Fibroblast of skin of scalp (primary cell): ENCODE results near the gene RTL5.
A peak's percentile ranks its signal among the peaks of the same experiment; 100 is the strongest.

Experiments used
- DNase-seq: peaks from one replicate; pipeline ENCODE4 v3.0.0-alpha.2; 2013

The RTL5 gene

DNA sequence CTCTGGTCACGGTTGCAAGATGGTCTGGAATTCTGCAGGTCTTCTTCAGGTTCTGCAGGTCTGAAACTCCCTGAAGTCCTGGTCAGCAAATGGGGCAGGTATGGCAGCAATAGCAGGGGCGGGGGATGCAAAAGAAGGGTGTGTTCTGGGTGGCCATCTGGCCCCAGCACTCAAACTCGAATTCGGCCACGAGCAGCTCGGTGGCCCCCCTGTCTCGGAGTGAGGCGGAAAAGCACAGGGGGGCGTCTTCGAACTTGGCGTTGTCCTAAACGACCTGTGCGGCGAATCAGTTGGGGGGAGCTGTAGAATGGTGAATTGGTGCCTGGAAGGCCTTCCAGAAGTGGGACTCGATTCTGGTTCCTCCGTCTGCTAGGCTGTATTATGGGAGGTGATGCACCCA is 2.1 kb downstream of the RTL5 start:
- no peak for DNase-seq

DNA sequence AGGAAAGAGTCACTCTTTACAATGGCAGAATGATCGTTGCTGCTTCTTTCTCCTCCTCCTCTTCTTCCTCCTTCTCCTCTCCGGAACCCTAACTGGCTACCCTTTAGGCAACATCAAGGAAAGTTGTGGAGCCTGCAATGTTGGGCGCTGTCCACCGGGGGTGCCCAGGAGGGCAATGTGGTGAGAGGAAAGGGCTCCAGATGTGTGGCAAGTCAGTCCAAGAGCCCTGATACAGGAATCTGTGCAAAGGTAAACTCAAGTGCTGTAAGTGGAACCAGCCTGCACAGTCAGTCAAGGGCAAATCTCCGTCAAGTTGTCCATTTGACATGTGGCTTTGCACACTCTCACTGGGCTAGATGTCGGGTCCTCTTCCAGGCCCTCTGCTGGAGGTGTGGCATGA is 2.8 kb downstream of the RTL5 start:
- DNase-seq, result no peak

DNA sequence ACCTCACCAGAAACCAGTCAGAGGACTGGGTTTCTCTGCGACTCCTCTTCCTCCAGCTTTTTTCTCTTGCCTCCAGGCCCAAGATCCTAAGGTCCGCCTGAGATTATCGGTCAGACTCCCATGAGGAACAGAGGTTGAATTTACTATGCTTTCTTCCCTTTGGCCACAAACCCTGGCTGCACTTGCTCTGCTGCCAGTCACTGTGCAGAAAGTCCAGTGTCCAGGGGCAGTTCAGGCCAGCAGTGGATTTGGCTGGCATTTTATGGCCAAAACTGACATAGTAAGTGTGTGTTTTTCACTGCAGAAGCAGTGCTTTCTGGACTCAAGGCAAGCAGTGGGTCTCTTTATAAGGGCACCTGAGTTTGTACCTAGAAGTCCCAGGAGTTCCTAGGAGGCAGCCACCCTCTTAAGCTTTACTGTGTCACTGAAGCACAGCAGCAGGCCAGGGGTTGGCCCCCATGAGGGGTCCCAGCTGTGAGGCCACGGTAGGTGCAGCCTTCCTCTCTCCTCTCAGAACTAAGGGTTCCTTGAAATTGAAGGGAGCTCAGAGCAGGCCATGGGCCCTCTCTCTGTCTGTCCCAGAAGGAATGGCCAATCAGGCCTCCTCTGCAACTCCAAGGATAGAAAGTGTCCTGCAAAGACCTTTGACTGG is 3.4 kb downstream of the RTL5 start:
- no peak for DNase-seq

DNA sequence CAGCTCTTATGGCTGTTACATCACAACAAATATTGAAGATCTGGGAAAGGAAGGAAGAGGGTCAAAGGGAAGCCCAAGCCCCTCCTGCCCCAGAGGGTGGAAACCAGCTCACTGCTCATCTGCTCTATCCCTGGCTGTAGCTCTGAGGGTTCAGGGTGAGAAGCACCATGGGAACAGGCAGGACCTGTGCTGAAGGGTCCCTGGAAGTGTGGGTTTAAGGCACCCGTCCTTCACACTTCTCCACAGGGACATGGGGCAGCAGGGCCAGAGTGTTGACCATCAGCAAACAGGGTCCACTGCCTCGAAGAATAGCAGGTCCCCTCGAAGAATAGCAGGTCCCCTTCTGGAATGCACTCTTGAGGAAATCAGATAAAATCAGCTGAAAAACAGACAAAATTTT is 4.4 kb downstream of the RTL5 start:
- DNase-seq, result no peak

DNA sequence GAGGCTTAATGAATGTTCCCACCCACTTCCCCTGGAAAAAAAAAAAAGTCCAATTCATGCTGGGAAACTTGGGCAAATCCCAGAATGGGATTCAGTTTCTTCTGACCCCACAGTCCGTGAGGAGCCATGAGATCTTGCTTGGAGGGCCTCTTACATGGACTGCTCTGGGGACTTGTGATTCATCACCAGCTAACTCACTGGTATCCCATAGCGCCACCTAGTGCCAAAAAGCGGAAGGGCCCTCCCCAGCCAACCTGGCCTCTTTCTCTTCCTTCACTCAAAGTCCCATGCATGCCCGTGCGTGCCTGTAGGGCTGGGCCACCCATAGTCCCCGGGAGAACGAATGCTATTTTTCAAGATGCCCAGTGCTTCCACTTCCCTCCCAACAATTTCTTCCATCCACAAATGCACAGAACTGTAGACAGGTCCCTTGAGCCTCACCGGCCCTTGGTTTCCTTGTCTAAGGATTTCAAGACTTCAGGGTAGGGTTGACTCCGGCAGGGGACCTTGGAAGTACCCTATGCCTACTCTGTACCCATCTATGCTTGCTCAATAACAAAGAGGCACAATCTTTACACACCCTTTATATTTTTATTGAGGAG is 5.1 kb downstream of the RTL5 start:
- DNase-seq, result peak; percentile 93

DNA sequence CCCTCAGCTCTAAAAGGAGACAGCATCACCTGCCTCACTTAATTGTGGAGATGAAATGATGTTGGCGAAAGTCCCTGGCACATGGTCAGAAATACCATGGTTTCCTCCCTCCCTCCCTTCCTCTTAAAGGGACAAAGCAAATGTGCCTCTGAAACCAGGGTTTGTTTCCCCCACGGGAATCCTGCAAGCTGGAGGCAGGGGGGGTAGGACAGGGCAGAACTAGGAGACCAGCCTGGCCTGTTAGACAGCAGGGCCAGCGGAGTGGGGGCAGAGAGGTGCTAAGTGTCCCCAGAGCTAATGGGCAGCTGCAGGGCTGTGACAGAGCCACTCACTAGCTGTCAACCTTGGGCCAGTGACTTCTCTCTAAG is 5.7 kb downstream of the RTL5 start:
- DNase-seq, result no peak

DNA sequence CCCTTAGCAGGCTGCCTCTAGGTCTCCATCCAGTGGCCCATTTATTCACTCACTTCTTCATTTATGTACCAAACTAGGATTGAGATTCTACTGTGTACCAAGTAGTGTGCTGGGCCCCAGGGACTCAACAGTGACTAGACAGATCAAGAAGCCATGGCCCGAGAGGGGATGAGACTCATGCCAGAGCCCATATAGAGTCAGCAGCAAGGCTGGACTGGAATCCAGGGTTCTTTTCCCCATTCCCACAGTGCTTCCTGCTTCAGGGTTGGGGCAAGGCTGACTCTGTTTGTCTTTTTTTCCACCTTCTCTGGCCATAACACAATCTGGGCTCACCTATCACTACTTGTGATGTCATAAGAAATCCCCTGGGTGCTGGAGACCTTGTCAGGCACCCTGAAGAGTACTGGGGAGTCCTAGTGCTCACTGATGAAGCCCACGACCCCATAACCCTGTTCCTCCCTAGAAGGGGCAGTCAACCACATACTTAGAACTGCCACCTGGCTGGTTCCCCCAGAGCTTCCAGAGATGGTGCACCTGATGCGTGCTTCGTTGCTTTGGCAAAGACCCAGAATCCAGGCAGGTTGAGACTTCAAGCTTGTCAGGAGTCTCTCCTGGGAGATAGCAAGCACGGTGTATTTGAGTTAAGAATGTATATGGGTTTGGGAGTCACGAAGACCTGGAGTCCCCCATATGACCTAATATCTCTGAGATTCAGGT is 6.2 kb downstream of the RTL5 start:
- no peak for DNase-seq

DNA sequence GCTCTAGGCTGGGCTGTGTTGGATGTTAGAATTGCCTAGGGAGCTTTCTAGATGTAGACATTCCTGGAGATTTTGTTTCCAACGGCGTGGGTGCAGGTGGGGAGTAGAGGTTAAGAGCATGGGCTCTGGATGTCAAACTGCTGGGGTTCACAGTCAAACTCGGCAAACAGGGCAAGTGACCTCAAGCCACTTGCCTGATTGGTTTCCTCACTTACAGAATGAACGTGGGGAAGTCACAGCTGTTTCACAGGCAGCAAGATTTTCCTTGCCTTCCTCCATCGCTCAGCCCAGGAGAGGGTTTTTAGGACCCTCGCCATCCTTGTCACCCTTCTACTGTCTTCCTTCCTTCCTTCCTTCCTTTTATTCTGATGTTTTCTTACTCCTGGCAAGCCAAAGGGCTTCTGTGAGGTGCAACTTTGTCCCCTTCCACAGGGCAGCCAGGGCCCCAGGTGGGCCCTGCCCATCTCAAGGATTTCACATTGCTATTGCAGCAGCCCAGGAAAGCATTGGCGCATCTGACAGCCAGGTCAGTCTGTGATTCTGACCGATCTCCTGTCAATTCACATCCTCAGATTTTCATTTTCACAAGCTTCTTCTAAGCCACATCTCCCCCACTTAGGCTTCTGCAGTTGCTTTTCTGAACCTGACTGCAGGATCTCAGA is 7.0 kb downstream of the RTL5 start:
- DNase-seq, result no peak

DNA sequence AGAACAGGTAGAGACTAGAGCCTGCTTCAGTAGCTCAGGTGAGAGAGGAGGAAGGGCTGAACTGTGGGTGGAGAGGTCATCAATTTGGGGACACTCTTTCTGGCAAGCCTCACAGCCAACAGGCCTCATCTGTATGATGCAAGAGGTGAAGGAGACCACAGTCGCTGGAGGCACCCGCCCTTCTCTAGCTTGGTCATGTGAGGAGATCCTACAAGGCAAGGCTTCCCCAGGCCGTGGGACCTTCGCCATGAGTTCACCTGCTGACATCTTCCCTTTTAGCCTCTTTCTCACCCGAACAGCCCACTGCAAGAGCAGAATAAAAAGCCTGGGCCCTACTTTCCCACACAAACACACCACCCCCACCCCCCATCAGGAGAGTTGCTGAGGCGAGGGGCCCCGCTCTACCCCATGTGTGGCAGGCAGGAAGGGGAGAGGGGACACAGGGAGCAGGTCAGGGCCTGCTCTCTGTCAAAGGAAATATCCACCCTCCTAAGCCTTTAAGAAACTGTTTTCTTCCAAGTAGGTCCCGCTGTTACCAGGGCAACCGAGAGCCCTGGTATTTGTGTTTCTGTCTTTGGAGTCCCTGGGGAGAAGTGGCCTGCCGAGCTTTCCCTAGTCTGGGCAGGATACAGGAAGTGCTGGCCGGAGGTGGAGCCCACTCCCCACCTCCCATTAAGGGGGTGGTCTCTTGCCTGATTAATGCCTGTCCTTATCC is 8.1 kb downstream of the RTL5 start:
- peak; percentile 82 for DNase-seq

DNA sequence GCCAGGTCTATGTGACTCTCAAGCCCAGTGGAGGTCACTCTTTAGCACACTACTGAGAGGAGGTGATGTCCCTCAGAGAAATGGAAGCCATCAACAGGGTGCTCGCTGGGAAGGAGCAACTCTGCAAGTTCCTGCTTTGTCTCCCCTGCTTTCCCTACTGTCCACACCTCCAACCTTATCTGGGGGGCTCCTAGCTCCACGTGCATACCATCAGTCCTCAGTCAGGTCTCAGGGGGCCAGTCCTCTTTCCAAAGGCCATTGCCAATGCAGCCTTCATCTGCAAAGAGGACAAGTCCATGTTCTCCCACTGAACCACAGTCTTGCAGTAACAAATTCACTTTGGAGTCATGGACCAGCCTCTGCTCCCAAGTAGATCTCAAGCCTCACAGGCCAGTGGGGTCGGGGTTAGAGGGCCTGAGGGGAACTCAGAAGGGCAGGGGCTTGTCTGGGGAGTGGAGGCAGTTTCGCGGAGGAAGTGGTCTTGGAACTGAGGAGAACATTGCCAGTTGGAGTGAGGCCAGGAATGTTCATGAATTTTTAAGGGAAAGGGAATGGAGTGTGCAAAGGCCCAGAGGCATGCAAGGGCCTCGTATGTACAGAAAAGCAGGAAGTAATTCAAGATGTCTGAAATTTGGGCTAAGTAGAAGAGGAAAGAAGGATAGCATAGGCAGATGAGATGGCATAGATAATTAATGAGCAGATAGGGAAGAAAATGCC is 8.9 kb downstream of the RTL5 start:
- no peak for DNase-seq

DNA sequence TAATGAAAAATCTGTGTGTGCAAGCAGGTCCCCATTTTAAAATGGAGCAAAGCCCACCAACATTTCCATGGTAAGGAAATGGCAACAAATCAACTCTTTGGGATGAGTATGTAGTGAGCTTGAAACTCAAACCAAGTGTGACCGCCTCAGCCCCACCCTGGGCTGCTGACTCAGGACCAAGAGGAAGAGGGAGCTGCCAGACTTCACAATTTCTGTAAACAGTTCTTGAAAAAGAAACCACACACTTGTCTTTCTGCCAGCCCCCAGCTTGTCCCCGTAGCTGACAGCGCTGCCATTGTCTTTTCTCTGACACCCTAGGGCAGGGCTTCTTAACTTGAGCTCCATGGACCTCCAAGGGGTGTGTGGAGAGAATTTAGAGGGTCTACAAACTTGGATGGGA is 10.3 kb downstream of the RTL5 start:
- peak; percentile 81 for DNase-seq

DNA sequence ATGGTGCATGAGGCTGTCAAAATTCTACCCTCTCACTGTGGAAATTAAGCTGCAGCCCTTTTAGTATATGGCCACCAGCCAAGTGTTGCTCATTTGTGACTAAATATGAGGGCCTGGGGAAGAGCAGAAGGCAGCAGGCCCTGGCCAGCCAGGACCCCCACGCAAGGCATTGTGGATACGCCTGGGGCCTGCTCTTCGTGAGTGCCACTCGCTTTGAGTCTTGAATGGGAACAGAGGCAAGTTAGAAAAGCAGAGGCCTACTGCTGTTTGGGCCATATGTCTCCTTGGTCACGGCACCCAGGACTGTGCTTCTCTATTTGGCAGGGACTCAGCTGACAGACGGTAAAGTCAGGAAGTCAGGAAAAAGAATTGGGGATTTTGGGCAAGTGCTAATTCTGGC is 10.9 kb downstream of the RTL5 start:
- DNase-seq, result no peak

DNA sequence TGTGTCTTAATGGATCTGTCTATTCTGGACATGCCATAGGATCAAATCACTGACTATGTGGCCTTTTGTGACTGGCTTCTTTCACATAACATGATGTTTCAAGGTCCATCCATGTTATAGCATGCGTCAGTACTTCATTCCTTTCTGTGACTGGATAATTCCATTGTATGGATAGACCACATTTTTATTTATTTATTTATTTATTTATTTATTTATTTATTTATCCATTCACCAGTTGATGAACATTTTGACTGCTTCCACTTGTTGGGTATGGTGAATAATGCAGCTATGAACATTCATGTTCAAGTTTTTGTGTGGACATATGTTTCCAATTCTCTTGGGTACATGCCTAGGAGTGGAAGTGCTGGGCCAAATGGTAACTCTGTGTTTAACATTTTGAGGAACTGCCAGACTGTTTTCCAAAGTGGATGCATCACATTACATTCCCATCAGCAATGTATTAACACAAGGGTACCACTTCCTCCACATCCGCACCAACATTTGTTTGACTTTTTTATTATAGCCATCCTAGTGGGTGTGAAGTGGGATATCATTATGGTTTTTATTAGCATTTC is 14.0 kb downstream of the RTL5 start:
- peak; percentile 21 for DNase-seq

DNA sequence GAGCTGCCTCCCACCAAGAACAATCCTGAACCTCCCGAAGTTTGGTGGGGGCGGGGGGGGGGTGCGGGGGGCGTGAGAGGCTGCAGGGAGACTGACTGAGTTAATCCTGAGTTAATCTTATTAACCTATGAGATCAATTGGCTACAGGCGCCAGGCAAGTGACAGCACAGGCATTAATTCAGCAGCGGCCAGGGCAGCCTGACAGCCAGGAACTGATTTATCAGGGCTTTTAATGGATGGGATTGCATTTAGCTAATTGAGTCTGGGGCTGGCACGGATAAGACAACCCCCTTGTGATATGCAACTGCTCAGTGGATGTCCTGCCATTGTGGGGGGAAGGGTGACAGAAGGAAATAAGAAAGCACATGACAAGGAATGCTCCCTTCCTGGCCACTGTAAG is 16.3 kb downstream of the RTL5 start:
- DNase-seq, result no peak

DNA sequence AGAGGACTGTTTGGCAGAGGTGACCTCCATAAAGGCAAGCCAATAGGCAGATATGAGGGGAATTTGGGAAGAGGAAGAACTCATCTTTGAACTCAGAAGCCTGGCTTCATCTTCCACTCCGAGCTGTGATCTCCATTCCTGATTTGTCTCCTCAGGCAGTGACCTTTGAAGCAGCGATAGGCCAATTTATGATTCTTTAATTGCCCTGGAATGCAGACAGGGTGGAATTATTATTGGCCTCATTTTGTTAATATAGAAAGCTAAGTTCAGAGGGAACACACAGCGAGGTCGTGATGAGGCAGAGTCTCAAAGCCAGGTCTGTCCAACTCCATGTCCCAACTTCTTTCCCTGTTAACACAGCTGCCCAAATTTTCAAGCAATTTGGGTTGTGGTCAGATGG is 16.9 kb downstream of the RTL5 start:
- DNase-seq, result no peak

DNA sequence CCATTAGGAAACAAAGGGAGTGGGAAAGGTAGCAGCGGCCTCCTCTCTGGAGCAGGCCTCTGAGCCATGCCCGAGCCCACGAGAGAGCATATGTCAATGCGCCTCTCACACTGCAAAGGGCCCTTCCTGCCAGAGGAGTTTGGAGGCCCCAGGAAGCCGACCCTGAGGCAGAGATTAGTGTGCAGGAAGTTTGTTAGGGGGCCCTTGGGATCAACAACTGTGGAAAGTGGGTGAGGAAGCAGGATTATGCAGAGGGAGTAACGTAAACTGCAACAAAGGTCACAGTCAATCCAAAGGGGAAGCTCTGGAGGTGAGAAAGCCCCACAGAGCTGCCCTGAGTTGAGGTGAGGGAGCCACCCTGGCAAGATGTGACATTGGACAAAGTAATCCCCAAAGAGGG is 17.4 kb downstream of the RTL5 start:
- DNase-seq, result no peak

DNA sequence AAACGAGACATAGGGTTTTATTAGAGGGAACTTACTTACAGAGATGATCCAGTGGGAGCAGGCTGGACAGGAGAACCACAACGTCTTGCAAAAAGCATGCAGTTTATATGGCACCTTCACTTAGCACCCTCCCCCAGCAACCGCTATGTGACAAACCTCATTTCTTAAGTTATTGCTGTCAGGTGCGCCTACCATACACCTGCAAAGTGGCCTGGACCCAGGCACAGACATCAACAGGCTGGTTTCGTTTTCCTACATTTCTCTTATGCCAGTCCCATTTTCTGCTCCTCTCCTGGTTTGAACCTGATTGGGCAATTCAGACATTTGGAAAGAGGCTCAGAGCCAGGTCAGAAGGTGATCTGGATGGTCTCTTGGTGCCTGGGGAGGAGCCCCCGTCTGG is 18.3 kb downstream of the RTL5 start:
- DNase-seq, result no peak

DNA sequence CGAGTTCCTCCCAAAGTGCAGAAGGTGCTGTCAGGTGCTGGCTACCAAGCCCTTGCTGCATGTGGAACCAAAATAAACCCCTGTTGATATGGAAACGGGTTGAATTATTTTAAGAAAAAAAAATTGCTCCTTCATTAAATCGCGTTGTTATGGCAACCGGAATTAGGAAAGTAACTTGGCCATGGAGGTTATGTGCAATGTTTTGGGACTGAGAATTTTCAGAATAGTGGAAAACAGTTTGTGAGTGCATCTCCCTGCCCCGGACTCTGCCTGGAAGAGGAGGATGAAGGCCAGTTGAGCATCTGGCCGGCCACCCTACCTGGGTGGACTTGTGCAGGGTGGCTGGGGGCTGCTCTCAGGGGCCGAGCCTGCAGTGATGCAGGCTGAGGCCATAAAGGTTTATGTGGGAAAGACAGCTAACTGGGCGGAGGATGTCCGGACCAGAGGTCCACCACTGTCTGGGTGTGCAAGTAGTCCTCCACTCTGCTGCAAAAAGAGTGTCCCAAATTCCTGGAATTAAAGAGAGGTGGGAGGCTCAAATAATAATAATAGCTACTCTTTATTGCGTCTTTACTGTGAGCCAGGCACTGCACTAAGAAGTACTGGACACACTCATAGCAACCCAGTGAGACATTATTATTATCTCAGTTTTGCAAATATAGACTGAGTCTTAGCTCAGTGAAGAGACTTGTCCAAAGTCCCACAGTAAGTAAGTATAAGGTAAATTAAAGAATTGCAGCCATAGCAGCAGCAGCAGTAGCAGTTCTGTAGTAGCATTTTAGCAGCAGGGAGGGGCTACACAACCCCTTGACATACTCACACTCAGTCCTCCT is 20.6 kb downstream of the RTL5 start:
- no peak for DNase-seq

DNA sequence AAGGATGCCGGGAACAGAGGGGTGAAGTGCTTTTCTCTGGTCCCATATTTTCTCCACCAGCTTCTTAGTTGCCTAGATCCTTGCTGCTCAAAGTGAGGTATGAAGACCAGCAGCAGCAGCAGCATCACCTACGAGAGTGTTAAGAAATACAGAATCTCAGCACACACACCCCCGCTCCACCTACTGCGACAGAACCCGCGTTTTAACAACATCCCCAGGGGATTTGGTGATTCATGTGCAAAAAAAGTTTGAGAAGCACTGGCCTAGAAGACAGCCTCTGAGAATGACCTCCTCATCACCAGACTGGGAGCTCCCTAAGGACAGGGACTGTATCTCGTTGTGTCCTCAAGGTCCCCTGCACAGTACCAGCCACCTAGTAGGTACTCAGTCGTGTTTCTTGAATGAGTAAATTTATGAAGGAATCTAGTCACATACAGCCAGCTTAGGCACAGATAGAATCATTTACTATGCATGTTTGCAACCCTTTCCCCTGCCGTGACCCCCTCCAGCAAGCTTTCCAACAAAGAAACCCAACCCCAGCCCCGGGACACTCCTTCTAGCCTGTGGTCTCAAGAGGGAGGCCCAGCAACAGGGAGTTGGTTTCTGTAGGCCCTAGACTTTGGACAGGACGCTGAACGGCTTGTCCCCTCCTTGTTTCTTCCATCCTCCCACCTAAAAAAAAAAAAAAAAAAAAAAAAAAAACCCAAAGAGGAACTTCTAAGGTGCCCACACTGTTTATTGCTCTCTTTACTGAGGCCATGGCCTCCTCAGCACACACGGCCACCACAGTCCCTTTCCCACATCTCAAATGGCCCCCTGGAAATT is 21.5 kb downstream of the RTL5 start:
- peak; percentile 51 for DNase-seq

DNA sequence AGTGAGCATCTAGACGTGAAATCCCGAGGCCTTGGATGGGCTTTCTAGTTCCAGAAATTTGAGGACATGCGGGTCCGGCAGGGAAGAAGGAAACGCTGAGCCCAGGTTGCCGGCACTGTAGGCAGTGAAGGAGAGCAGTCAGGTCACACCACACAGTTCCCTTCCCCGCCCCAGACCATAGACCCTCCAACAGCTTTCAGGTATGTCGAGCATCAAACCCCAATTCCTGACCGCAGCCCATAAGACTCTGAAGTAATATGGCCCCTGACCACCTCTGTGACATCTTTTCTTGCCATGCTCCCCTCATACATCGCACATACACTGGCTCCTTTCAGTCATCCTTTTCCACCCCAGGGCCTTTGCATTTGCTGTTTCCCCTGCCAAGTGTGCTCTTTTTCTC is 23.0 kb downstream of the RTL5 start:
- no peak for DNase-seq
